SK-N-SH treated with all-trans-retinoic acid at 6 μM for 48 hours (cell line): ENCODE measurements around the gene SNX30.

Experiments used
- ARNTL ChIP-seq: fragments of 450-650 bp; formaldehyde crosslinking; IDR thresholded peaks from 2 replicates; pipeline ENCODE4 v1.5.0; 2020; ENCODE audit warnings: low read depth, mild to moderate bottlenecking, moderate library complexity, borderline replicate concordance
- POU6F1 ChIP-seq: fragments of 250-450 bp; sonication (Bioruptor Pico); IDR thresholded peaks from 2 replicates; pipeline ENCODE4 v1.8.0; 2021; ENCODE audit warnings: low read depth, mild to moderate bottlenecking, moderate library complexity, borderline replicate concordance
- RARB ChIP-seq: fragments of 250-450 bp; sonication (Bioruptor Pico); IDR thresholded peaks from 2 replicates; pipeline ENCODE4 v1.8.0; 2021; ENCODE audit warnings: mild to moderate bottlenecking, moderate library complexity
- SNAI2 ChIP-seq: fragments of 250-450 bp; sonication (Bioruptor Pico); IDR thresholded peaks from 2 replicates; pipeline ENCODE4 v1.5.0; 2020; ENCODE audit warnings: mild to moderate bottlenecking, moderate library complexity
- TOX ChIP-seq: fragments of 250-450 bp; sonication (Bioruptor Pico); IDR thresholded peaks from 2 replicates; pipeline ENCODE4 v1.8.0; 2021; ENCODE audit warnings: mild to moderate bottlenecking, moderate library complexity, borderline replicate concordance
- ZFP3 ChIP-seq: fragments of 250-450 bp; sonication (Bioruptor Pico); IDR thresholded peaks from 2 replicates; pipeline ENCODE4 v1.5.0; 2020; ENCODE audit warnings: mild to moderate bottlenecking, moderate library complexity
- ZFP30 ChIP-seq: fragments of 450-650 bp; formaldehyde crosslinking; IDR thresholded peaks from 2 replicates; pipeline ENCODE4 v1.5.0; 2022; ENCODE audit warnings: mild to moderate bottlenecking, moderate library complexity
- ZNF8 ChIP-seq: fragments of 450-650 bp; formaldehyde crosslinking; IDR thresholded peaks from 2 replicates; pipeline ENCODE4 v1.5.0; 2020; ENCODE audit warnings: mild to moderate bottlenecking, moderate library complexity
- TF ChIP-seq, protein P1 (sequence below): fragments of 250-450 bp; sonication (Bioruptor Pico); IDR thresholded peaks from 2 replicates; pipeline ENCODE4 v1.8.0; 2020; ENCODE audit warnings: mild to moderate bottlenecking, moderate library complexity, borderline replicate concordance
- TF ChIP-seq, protein P2 (sequence below): fragments of 250-450 bp; sonication (Bioruptor Pico); IDR thresholded peaks from 2 replicates; pipeline ENCODE4 v1.5.1; 2020; ENCODE audit warnings: low read depth, mild to moderate bottlenecking, moderate library complexity

- TF ChIP-seq, protein P1, sequence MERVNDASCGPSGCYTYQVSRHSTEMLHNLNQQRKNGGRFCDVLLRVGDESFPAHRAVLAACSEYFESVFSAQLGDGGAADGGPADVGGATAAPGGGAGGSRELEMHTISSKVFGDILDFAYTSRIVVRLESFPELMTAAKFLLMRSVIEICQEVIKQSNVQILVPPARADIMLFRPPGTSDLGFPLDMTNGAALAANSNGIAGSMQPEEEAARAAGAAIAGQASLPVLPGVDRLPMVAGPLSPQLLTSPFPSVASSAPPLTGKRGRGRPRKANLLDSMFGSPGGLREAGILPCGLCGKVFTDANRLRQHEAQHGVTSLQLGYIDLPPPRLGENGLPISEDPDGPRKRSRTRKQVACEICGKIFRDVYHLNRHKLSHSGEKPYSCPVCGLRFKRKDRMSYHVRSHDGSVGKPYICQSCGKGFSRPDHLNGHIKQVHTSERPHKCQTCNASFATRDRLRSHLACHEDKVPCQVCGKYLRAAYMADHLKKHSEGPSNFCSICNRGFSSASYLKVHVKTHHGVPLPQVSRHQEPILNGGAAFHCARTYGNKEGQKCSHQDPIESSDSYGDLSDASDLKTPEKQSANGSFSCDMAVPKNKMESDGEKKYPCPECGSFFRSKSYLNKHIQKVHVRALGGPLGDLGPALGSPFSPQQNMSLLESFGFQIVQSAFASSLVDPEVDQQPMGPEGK (CRISPR knock-in tag) = no peak
- TF ChIP-seq ZFP3 (no peak), ZFP30 (CRISPR knock-in tag) (no peak), POU6F1 (CRISPR knock-in tag) (no peak), RARB (CRISPR knock-in tag) (no peak), TOX (CRISPR knock-in tag) (no peak), SNAI2 (no peak), ARNTL (CRISPR knock-in tag) (no peak), ZNF8 (no peak)
- TF ChIP-seq, protein P2, sequence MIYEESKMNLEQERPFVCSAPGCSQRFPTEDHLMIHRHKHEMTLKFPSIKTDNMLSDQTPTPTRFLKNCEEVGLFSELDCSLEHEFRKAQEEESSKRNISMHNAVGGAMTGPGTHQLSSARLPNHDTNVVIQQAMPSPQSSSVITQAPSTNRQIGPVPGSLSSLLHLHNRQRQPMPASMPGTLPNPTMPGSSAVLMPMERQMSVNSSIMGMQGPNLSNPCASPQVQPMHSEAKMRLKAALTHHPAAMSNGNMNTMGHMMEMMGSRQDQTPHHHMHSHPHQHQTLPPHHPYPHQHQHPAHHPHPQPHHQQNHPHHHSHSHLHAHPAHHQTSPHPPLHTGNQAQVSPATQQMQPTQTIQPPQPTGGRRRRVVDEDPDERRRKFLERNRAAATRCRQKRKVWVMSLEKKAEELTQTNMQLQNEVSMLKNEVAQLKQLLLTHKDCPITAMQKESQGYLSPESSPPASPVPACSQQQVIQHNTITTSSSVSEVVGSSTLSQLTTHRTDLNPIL (CRISPR knock-in tag) = no peak
These were observed 98.0 kb downstream of the SNX30 start for GRCh38 chr9:112848316-112849151.
